ENCODE measurements around the gene PINLYP. TPM values are rescaled to one million over a fixed set of nuclear protein-coding genes. Genes with fewer than 3 reads are reported as not detected.

PINLYP gene
- total and polyA plus RNA-seq, 2 experiments from 2014 or later, result 7.8 to 11.1 TPM

DNA sequence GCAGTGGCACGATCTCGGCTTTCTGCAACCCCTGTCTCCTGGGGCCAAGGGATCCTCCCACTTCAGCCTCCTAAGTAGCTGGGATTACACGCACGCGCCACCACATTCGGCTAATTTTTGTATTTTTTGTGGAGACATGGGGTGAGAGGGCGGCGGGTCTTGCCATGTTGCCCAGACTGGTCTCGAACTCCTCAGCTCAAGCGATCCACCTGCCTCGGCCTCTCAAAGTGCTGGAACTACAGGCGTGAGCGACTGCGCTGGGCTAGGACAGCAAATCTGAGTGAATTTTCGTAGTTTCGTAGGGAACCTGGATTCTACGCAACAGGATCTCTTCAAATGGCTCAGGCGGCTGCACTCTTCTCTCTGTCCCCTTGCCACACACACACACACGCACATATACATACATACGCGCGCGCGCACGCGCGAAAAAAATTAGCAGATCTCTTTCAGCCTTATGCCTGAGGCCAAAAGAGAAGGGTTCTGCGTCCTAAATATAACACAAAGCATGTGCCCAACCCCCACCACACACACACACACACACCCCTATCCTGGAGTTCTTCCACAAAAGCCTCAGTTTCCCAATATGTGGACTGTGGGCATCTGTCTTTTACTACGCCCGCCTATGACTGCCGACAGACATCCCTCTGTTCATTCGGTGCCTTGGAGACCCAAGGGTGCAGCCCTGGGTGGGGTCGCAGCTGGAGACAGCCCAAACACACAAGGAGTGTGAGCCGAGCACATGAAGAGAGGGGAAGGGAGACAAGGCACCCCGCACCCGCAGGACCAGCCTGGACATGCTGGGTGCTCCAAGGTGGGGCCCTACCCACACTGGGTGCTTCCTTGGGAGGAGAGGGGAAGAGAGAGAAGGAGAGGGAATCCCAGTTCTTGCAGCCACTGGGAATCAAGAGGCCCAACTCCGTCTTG is 616 bp downstream of the PINLYP start:
- Mint-ChIP-seq H3K36me3 (ENCODE audit: low read depth) (peaks cover 12% of the 10 kb centered on the region), H3K27ac (peak overlapping the region; percentile 93), H3K4me3 (peak overlapping the region; percentile 98), H3K9me3 (no peaks in the 10 kb centered on the region; the same call in 2 of the 3 replicates), H3K27me3 (ENCODE audit: insufficient read depth, low read depth, poor library complexity) (peaks cover 8% of the 10 kb centered on the region), H3K4me1 (peaks cover 23% of the 10 kb centered on the region)
- Histone ChIP-seq H2AFZ (no peak overlapping the region), H3K79me2 (replicated peaks; ENCODE audit: insufficient read depth) (peaks cover 12% of the 10 kb centered on the region; the same call in 1 of the 2 replicates), H3K4me2 (peak overlapping the region; percentile 75), H4K20me1 (replicated peaks; ENCODE audit: insufficient read depth) (no peaks in the 10 kb centered on the region), H3K4me1 (ENCODE audit: insufficient read depth) (peaks cover 14% of the 10 kb centered on the region), H3F3A (replicated peaks; ENCODE audit: low read depth) (no peaks in the 10 kb centered on the region; the same call in 1 of the 2 replicates), H3K36me3 (ENCODE audit: insufficient read depth) (no peaks in the 10 kb centered on the region), H3K4me3 (peak overlapping the region; percentile 51), H3K27me3 (ENCODE audit: insufficient read depth) (no peaks in the 10 kb centered on the region), H3K9me2 (ENCODE audit: insufficient read depth) (no peaks in the 10 kb centered on the region), H3K27ac (ENCODE audit: low read depth) (peak overlapping the region; percentile 88)
- peak; percentile 4; the same call in 2 of the 3 replicates for ATAC-seq
- TF ChIP-seq CREB1 (CRISPR knock-in tag; IDR thresholded peaks at IDR 0.05; ENCODE audit: low read depth) (no peak), EZH2phosphoT487 (IDR thresholded peaks at IDR 0.05; ENCODE audit: unreplicated experiment) (no peak), STAT1 (IDR thresholded peaks at IDR 0.05; ENCODE audit: unreplicated experiment) (no peak), ZNF331 (CRISPR knock-in tag; IDR thresholded peaks at IDR 0.05; ENCODE audit: low read depth) (no peak), NANOG (IDR thresholded peaks at IDR 0.05; ENCODE audit: borderline replicate concordance) (no peak), EZH2 (IDR thresholded peaks at IDR 0.05; ENCODE audit: low read depth, unreplicated experiment) (no peak)
- DNase-seq (ENCODE audit: low spot score), result no peak

DNA sequence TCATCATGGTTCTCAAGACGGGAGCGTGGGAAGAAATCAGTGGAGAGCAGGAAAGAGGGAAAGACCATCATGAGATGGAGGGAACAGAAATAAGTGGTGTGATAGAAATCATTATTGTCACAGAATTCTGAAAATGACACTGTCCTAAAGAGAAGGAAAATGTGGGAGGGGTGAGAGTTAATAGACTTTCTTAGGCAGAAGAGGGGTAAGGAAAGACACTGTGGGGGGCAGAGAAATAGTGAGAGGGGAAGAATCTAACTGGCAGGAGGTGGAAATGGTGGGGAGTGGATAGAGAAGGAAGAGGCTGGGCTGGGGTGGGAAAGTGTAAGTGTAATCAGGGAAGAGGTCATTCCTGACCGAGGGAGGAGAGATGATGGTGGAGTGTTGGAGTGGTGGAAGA is 3.2 kb downstream of the PINLYP start:
- H3K4me3 ChIP-seq, result no peak overlapping the region
- TF ChIP-seq, protein P1, sequence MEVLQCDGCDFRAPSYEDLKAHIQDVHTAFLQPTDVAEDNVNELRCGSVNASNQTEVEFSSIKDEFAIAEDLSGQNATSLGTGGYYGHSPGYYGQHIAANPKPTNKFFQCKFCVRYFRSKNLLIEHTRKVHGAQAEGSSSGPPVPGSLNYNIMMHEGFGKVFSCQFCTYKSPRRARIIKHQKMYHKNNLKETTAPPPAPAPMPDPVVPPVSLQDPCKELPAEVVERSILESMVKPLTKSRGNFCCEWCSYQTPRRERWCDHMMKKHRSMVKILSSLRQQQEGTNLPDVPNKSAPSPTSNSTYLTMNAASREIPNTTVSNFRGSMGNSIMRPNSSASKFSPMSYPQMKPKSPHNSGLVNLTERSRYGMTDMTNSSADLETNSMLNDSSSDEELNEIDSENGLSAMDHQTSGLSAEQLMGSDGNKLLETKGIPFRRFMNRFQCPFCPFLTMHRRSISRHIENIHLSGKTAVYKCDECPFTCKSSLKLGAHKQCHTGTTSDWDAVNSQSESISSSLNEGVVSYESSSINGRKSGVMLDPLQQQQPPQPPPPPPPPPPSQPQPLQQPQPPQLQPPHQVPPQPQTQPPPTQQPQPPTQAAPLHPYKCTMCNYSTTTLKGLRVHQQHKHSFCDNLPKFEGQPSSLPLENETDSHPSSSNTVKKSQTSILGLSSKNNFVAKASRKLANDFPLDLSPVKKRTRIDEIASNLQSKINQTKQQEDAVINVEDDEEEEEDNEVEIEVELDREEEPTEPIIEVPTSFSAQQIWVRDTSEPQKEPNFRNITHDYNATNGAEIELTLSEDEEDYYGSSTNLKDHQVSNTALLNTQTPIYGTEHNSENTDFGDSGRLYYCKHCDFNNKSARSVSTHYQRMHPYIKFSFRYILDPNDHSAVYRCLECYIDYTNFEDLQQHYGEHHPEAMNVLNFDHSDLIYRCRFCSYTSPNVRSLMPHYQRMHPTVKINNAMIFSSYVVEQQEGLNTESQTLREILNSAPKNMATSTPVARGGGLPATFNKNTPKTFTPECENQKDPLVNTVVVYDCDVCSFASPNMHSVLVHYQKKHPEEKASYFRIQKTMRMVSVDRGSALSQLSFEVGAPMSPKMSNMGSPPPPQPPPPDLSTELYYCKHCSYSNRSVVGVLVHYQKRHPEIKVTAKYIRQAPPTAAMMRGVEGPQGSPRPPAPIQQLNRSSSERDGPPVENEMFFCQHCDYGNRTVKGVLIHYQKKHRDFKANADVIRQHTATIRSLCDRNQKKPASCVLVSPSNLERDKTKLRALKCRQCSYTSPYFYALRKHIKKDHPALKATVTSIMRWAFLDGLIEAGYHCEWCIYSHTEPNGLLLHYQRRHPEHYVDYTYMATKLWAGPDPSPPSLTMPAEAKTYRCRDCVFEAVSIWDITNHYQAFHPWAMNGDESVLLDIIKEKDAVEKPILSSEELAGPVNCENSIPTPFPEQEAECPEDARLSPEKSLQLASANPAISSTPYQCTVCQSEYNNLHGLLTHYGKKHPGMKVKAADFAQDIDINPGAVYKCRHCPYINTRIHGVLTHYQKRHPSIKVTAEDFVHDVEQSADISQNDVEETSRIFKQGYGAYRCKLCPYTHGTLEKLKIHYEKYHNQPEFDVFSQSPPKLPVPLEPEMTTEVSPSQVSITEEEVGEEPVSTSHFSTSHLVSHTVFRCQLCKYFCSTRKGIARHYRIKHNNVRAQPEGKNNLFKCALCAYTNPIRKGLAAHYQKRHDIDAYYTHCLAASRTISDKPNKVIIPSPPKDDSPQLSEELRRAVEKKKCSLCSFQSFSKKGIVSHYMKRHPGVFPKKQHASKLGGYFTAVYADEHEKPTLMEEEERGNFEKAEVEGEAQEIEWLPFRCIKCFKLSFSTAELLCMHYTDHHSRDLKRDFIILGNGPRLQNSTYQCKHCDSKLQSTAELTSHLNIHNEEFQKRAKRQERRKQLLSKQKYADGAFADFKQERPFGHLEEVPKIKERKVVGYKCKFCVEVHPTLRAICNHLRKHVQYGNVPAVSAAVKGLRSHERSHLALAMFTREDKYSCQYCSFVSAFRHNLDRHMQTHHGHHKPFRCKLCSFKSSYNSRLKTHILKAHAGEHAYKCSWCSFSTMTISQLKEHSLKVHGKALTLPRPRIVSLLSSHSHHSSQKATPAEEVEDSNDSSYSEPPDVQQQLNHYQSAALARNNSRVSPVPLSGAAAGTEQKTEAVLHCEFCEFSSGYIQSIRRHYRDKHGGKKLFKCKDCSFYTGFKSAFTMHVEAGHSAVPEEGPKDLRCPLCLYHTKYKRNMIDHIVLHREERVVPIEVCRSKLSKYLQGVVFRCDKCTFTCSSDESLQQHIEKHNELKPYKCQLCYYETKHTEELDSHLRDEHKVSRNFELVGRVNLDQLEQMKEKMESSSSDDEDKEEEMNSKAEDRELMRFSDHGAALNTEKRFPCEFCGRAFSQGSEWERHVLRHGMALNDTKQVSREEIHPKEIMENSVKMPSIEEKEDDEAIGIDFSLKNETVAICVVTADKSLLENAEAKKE (CRISPR knock-in tag; IDR thresholded peaks at IDR 0.05), result no peak
- no peak for TF ChIP-seq NANOG (IDR thresholded peaks at IDR 0.05; ENCODE audit: borderline replicate concordance)
- TF ChIP-seq EZH2 (IDR thresholded peaks at IDR 0.05; ENCODE audit: low read depth, unreplicated experiment), result no peak
- TF ChIP-seq CREB1 (CRISPR knock-in tag; IDR thresholded peaks at IDR 0.05; ENCODE audit: low read depth), result no peak
- no peak for TF ChIP-seq STAT1 (IDR thresholded peaks at IDR 0.05; ENCODE audit: unreplicated experiment)
- no peak for TF ChIP-seq ZNF331 (CRISPR knock-in tag; IDR thresholded peaks at IDR 0.05; ENCODE audit: low read depth)
- TF ChIP-seq, protein P2, sequence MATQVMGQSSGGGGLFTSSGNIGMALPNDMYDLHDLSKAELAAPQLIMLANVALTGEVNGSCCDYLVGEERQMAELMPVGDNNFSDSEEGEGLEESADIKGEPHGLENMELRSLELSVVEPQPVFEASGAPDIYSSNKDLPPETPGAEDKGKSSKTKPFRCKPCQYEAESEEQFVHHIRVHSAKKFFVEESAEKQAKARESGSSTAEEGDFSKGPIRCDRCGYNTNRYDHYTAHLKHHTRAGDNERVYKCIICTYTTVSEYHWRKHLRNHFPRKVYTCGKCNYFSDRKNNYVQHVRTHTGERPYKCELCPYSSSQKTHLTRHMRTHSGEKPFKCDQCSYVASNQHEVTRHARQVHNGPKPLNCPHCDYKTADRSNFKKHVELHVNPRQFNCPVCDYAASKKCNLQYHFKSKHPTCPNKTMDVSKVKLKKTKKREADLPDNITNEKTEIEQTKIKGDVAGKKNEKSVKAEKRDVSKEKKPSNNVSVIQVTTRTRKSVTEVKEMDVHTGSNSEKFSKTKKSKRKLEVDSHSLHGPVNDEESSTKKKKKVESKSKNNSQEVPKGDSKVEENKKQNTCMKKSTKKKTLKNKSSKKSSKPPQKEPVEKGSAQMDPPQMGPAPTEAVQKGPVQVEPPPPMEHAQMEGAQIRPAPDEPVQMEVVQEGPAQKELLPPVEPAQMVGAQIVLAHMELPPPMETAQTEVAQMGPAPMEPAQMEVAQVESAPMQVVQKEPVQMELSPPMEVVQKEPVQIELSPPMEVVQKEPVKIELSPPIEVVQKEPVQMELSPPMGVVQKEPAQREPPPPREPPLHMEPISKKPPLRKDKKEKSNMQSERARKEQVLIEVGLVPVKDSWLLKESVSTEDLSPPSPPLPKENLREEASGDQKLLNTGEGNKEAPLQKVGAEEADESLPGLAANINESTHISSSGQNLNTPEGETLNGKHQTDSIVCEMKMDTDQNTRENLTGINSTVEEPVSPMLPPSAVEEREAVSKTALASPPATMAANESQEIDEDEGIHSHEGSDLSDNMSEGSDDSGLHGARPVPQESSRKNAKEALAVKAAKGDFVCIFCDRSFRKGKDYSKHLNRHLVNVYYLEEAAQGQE (IDR thresholded peaks at IDR 0.05; ENCODE audit: unreplicated experiment), result no peak
- TF ChIP-seq POLR2AphosphoS5 (IDR thresholded peaks at IDR 0.05; ENCODE audit: low read depth), result no peak
- TF ChIP-seq EZH2phosphoT487 (IDR thresholded peaks at IDR 0.05; ENCODE audit: unreplicated experiment), result no peak

More for the DNA sequence above, 3.2 kb downstream of the PINLYP start:
- Mint-ChIP-seq H3K4me3 (peak overlapping the region; percentile 92), H3K27ac (no peak overlapping the region), H3K4me1 (peaks cover 29% of the 10 kb centered on the region), H3K36me3 (ENCODE audit: low read depth) (peaks cover 6% of the 10 kb centered on the region; the same call in 2 of the 3 replicates), H3K27me3 (ENCODE audit: insufficient read depth, low read depth, poor library complexity) (peaks cover 8% of the 10 kb centered on the region), H3K9me3 (no peaks in the 10 kb centered on the region; the same call in 2 of the 3 replicates)
- Histone ChIP-seq H3F3A (replicated peaks; ENCODE audit: low read depth) (no peaks in the 10 kb centered on the region; the same call in 1 of the 2 replicates), H3K9me2 (ENCODE audit: insufficient read depth) (no peaks in the 10 kb centered on the region), H3K79me2 (replicated peaks; ENCODE audit: insufficient read depth) (peaks cover 4% of the 10 kb centered on the region; the same call in 1 of the 2 replicates), H3K27ac (ENCODE audit: low read depth) (no peak overlapping the region), H3K4me2 (no peak overlapping the region), H4K20me1 (replicated peaks; ENCODE audit: insufficient read depth) (no peaks in the 10 kb centered on the region), H3K27me3 (ENCODE audit: insufficient read depth) (no peaks in the 10 kb centered on the region), H2AFZ (no peak overlapping the region), H3K4me1 (ENCODE audit: insufficient read depth) (peaks cover 14% of the 10 kb centered on the region), H3K36me3 (ENCODE audit: insufficient read depth) (no peaks in the 10 kb centered on the region)
- ATAC-seq (no peak), DNase-seq (ENCODE audit: low spot score) (no peak)

All from GM23338 (cell line).